ENCODE data around the gene SLC5A11.

GRCh38 chr16:24909856-24910255 lies 64.1 kb downstream of the SLC5A11 start:
- TF ChIP-seq CTCF (IDR thresholded peaks at IDR 0.05) (no peak), POLR2A (IDR thresholded peaks at IDR 0.05) (no peak)

Data from heart left ventricle (tissue), 13 donors.